Measurements from ENCODE around the gene CHM.

- TF ChIP-seq CTCF (IDR thresholded peaks at IDR 0.05) (no peak), POLR2A (IDR thresholded peaks at IDR 0.05) (no peak), POLR2AphosphoS5 (IDR thresholded peaks at IDR 0.05; ENCODE audit: insufficient read depth in 1 of 2, low read depth in 1 of 2) (no peak)
These were observed 195.9 kb downstream of the CHM start for GRCh38 chrX:85851418-85851817.

All from vagina (tissue), 2 donors.